ENCODE data around the gene BDNF.
"Not testable (repeated sequence)": the region's sequence is repeated elsewhere in the genome, so short reads cannot be mapped to it uniquely, and the experiment has no call there.

Gene BDNF

DNA sequence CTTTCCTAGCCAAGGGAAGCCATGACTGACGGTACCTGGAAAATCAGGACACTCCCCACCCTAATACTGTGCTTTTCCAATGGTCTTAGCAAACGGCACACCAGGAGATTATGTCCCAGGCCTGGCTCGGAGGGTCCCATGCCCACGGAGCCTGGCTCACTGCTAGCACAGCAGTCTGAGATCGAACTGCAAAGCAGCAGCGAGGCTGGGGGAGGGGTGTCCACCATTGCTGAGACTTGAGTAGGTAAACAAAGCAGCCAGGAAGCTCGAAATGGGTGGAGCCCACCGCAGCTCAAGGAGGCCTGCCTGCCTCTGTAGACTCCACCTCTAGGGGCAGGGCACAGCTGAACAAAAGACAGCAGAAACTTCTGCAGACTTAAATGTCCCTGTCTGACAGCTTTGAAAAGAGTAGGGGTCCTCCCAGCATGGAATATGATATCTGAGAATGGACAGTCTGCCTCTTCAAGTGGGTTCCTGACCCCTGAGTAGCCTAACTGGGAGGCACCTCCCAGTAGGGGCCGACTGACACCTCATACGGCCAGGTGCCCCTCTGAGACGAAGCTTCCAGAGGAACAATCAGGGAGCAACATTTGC, 34.6 kb downstream of the BDNF start:
- DNase-seq, result not testable (repeated sequence)

DNA sequence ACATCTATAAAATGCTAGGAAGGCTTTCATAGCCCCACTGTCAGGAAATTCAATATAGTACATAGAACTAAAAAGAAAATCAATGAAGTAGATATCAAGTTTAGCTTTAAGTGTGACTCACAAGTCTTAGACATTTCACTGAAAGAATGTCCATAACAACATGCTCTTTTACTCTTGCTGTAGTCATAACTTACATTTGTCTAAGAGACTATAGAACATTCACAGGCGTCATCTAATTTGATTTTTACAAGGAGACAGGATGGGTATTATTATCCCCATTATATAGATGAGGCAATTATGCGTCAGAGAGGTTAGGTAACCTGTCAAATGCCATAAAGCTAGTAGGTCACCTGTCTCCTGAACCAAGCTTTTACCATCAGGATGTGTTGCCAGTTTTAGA, 36.9 kb downstream of the BDNF start:
- no peak for DNase-seq

DNA sequence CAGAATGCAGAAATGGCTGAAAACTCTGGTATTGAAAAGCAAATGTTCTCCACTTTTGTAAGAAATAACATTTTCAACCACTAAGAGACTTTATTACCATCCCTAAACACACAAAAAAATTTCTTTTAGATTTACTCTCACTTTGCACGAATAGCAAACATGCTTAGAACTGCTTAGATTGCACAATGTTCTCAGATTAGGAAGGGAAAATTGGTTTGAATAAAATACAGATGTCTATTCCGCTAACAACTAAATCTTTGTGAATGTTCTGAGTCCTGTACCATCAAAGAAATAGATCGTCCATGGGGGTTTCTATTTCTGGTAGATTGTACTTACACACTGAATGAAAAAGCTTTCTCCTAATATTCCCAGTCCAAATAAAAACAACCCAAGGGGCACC, 40.1 kb downstream of the BDNF start:
- DNase-seq, result no peak

DNA sequence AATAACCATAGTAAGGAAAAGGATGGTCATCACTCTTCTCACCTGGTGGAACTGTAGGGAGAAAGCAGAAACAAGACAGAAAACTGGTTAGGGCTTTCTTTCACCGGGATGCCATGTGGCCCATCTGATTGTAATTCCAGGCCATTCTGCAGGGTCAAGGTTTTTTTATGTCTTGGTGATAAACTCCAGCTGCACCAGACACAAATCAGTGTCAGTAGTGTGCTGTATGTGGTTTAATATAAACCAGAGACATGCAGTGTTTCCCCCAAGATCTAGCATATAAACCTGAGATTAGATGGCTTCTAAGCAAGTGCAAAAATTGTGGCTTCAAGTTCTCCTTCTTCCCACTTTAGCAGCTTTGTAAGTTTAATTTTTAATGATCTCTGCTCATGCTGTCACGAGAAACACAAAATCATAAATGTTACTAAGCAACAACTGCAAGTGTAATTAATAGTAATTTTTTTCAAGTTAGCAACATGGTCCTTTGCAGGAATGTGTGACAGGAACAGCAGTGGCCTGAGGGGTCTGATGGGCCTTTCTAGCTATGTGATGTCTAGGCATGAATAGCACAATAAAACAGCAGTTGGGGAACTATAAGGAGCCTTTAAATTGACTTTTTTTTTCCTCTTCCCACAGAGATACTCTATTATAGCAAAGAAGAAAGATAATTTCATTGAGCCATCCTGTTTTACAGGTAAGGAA, 41.6 kb downstream of the BDNF start:
- no peak for DNase-seq

DNA sequence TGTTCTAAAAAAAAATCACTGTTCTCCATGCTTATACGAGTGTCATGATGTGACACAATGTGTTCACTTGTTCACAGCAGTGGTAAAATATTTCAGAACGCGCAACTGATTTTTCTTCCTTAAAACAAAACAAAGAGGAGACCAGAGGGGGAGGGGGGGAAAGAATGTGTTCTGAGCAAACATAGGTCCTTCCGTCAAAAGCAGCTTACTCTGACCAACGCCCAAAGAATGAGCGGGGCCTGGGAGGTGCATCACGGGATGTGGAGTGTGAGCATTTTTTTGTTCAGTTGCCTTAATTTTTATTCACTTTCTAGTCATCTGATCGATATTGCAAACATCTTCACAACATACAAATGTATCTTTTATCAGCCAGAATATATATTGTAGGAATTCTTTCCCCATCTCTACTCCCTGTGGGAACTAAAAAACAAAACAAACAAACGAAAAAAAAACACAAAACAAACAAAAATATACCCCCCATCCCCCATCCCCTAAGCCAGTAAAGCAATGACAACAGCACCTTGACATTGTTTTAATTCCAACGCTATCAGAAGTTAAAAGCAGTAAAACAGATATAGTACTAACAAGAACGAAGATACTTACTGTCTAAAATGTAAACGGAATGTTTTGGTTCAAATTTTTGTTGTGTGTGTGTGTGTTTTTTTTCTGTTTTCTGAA, 43.3 kb downstream of the BDNF start:
- DNase-seq, result no peak

DNA sequence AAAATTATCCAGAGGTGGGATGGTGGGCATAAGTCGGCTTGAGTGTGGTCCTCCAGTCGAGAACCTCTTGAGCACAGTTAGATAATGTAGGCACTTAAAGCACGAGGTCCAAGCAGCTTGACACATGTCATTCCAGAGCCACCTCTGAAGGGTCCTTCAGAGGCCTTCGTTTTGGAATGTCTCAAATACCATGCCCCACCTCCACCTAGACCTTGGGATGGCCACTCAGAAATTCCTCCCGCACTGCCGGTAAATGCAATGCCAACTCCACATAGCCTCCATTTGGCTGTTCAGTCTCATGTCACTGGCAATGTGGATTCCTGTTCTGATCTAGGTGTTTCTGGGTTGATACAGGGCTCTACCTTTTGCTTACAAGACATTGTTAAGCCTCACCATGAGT, 43.9 kb downstream of the BDNF start:
- no peak for DNase-seq

DNA sequence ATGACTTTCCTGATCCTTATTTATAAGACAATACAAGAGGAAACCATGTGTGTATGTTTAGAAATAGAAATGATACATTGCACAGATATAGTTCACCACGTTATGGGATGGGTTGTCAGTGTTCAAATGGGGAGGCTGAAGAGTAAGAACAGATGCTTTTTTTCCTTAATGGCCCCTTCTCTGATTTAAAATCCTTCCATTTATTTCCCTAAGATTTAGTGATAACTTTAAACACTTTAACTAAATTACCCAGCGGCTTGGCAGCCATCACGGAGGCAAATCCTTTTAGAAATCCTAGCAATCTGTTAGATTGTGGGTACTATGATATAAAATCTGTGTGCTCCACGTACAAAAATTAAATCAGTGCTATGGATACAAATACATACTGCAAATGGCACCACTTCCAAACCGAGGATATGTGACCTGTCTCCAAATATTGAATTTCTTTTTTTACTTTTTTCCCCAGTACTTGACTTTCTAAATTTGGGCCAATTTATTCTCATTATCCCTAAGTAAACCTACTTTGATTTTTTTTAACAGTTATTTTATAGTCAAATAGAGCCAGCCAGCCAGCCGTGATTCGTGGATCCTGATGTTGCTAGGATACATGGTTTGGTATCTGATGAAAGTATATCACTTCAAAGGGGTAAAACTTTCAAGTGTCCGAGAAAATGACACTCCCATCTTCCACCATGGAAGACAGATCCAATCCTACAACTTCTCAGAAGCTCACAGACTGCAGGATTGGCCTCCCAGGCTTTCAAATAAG, 46.1 kb downstream of the BDNF start:
- DNase-seq, result no peak

DNA sequence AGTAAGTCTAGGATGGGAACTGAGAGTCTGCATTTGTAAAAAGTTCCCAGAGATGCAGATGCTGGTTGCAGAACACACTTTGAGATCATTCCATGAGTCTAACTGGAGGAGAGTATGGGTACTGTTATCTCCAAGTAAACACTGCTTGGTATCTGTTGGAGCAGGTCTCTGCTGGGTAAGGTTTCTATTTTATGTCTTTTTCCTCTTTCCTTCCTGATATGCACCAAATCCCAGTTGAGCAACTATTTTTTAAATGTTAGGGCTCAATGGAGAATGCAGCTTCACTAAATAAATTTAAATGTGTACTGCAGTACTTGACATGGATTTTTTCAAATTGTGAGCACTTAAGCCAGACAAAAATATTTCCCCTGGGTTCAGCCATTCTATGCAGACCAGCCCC, 48.5 kb downstream of the BDNF start:
- DNase-seq, result no peak

DNA sequence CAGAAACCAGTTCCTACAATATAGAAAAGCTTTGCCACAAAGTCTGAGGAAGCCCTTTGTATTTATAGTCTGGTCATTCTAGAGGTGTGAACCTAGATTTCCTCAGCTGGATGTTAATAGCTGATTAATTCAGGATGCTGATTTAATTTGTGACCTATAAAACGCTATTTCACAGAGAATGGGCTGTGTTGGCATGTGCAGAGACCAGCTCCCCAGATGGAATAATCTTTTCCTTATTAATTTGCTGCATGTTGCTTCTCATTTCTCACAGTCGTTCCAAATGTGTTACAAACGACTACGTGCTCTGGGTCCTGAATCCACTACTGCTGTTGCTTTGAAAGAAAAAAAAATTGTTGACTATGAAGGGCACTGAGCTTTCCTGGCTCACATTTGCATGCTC, 49.3 kb downstream of the BDNF start:
- DNase-seq, result no peak

DNA sequence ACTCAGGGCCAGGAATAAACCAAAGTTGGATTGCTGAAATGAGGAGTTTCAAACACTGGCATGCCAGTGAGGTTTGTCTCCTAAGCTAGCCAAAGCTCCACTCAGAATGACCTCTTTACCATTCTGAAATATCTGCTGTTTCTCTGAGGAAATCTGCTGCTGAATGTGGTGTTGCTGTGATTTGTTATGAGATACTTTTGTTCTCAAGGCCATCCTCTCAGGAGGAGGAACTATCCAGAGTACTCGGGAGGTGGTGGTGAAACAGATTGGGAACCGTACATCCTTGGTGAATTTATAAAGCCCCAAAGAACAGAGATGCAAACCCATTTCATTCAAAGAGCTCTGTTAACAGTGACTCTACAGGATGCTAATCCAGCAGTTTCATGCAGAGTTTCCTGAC, 50.5 kb downstream of the BDNF start:
- DNase-seq, result no peak

DNA sequence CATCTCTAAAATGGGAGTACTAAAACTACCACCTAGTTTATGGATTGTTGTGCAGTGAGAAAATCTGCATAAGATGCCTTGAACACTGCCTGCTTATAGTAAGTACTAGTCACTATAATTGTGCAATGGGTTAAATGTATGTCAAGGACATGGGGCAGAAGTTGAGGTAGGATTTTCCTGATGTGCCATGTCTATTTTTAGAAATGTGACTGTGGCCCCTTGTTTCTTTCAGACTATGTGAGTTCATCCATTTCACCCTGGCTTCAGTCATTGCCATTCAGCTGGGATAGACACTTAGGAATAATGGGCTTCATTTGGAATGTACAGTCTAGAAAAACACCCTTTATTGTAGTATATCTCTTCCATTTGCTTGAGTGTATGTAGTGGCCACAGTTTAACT, 51.4 kb downstream of the BDNF start:
- DNase-seq, result no peak

DNA sequence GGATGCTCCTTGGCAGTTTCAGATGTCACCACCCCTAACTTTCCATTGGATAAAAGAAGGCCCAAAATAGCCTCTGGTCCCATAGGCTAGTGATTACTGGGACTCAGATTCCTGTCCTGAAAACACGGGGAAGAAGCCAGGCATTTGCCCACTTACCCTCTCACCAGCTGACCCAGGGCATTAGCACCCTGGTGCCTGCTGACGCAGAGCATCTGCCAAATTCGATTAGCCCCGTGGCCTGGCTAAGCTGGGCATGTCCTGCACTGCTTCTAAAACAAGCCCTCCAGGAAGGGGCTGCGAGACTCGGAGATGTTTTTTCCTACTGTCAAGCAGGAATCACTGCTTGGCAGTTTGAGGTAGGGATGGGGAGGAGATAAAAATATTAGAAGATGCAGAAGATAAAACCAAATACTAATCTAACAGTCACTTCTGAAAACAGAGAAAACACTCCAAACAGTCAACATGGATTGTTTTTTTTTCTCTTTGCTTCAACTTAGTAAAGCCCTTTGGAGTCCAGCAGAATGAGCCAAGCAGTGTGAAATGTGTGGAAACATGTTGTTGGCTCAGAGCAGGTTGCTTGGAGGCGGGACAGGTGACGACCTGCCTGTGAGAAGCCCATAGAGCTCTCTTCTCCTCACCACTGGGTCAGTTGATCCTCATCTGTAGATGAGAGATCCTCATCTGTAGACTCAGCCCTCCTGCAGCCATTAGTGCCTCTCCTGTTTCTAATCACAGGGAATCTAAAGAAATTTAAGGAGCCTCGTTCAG, 54.0 kb downstream of the BDNF start:
- no peak for DNase-seq

DNA sequence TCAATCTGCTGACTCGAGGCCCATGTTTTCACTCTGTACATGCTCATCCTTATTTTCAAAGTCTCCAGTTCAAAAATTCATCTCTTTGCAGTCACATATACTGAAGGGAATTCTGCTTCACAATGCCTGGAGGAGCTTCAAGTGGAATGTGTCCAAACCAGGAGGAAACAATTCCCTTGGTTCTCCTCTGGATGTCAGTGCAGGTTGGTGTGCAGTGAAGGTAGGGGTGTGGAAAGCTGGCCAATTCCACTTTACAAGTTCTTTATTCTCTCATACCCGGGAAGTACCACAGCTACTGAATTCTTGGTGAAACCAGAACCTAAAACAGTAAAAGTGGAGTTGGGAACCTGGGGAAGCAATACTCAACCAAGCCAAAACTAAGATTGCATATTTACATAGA, 57.3 kb downstream of the BDNF start:
- DNase-seq, result no peak

DNA sequence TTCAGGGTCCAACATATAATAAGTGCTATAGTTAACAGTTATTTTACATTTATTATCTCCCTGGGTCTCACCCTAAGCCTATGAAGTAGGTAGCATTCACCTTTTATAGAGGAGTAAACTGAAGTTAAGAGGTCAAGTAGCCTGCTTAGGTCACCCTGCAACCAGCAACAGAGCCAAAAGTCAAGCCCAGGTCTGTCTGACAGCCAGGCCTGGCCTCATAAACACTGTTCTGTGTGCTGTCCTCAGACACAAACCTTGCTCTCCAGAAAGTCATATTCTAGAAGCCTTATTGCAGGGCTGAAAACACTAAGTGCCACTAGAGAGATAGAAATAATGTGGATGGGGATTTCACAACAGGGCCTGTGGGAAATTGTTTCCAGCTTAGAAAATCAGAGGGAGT, 59.3 kb downstream of the BDNF start:
- DNase-seq, result no peak

DNA sequence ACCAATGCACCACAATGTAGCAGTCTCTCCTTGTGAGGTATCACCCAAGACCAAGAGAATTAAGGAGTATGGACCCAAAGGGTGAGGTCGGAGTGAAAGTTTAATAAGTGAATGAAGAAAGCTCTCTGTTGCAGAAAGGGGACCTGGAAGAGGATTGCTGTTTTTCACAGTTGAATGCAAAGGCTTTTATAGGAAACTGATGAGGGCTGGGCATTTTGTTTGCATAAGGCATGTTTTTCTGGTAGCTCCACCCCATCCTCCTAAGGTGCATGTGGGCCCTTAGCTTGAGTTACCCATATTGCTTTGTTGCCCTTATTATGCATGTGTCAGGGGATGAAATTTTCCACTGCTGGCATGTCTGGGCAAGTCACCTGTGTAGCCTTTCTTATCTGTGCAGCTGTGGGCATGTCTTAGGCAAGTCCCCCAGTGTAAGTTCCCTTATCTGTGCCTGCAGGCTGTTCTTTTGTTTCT, 64.7 kb downstream of the BDNF start:
- no peak for DNase-seq

DNA sequence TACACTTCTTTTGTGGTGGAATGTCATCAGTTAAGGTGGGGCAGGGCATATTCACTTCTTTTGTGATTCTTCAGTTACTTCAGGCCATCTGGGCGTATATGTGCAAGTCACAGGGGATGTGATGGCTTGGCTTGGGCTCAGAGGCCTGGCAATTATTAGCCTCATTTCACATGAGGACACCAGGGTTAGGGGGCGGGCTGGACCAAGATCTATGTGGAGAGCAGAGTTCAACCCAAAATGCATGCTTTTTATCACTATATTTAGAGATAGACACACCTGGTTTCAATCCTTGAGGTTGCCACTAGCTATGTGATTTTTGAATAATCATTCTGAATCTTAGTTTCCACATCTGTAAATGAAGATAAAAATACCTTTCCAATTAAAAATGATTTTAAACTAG, 65.5 kb downstream of the BDNF start:
- DNase-seq, result not testable (repeated sequence)

DNA sequence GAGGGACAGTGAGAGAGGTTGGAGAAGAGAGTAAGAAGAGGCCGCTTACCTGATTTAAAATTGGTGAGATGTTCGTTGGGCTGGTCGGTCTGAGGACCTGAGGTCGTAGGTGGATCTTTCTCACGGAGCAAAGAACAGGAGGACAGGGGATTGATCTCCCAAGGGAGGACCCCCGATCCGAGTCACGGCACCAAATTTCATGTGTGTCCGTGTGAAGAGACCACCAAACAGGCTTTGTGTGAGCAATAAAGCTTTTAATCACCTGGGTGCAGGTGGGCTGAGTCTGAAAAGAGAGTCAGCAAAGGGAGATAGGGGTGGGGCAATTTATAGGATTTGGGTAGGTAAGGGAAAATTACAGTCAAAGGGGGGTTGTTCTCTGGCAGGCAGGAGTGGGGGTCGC, 66.0 kb downstream of the BDNF start:
- DNase-seq, result not testable (repeated sequence)

DNA sequence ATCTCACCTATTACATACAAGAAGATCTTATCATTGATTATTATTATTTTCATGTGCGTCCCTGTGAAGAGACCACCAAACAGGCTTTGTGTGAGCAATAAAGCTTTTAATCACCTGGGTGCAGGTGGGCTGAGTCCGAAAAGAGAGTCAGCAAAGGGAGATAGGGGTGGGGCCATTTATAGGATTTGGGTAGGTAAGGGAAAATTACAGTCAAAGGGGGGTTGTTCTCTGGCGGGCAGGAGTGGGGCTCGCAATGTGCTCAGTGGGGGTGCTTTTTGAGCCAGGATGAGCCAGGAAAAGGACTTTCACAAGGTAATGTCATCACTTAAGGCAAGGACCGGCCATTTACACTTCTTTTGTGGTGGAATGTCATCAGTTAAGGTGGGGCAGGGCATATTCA, 71.2 kb downstream of the BDNF start:
- DNase-seq, result not testable (repeated sequence)

DNA sequence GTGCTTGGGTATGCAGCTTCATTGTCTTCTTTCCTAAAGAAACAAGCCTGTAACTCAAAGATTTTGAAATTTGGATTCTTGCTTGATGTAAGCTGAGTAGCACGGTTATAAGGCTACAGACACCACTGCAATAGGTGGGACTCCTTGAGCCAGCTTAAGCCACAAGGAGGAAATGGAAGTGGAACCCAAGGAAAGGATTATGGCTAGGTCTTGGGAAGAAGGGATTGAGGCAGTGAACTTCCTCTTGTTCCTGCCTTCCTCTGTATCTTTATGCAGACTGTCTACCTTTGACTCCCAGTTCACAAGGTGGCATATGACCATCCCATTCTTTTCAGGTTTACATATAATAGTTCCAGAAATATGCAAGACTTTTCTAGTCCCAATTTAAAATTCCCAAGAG, 72.3 kb downstream of the BDNF start:
- DNase-seq, result no peak

DNA sequence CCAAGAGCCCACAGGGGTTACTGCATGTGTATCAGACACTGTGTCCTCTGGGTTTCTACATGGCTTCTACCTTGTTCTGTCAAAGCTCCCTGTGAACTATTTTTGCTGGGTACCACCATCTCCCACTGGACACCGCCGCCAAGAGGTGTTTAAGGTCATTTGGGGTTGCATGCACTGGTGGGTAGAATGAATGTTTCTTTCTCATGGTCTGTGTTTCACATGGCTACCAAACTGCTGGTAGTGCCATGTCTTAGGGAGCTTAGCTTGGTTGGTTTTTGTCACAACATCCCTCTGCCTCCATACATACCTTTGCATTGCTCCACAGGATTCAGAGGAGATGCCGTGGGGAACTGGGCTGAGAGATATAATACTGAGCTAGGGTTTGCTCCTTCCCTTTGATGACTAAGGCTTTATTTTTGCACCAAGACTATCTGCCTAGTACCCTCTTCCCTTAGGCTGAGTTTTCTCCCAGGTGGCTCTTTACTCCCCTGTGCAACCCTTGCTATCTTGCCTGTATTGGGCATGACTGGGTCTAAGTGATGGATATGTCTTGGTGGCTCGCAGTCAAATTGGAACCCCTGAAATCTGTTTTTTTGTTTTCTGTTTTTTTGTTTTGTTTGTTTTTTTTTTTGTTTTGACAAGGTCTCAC, 73.2 kb downstream of the BDNF start:
- no peak for DNase-seq

DNA sequence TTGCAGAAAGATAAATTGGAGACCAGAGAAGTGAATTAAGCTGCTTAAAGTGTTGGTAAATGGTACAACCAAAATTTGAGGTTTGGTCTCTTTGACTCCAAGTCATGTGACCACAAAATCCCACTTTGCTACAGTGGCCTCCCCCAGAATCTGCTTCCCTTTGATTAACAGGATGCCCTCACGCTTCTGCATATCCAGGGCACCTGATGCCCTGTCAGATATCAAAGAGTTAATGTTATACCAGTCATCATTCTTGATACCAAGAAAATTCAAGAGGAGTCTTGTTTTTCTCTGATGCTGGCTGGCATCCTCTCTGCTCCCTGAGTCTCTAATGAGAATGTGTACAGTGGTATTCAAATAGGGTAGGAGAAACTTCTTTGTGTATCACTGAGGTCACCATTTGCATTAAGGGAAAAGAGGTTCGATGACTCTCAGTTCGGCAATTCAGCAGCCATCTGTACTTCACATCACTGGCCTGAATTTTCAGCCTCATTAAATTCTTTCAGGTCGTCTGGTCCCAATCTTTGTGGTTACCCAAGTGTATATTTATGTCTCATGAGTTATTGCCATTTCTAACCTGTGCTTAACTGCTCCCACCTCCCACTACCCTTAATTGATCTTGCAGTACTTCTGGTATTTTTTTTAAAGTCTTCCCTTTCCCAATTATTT, 73.9 kb downstream of the BDNF start:
- no peak for DNase-seq

Data from left hindlimb (tissue), 1 donor.